AG09319 (cell line): ENCODE data around the gene KDM6A.
"Not testable (repeated sequence)": the region's sequence is repeated elsewhere in the genome, so short reads cannot be mapped to it uniquely, and the experiment has no call there.

ENCODE experiments used
- DNase-seq: peaks from one replicate; pipeline ENCODE4 v3.0.0-alpha.2; 2010; ENCODE audit warnings: low read depth; ENCODE audit errors: extremely low read depth
- CTCF ChIP-seq: IDR thresholded peaks from 2 replicates; pipeline ENCODE4 v1.5.1; 2011; ENCODE audit warnings: low read depth, mild to moderate bottlenecking, inconsistent platforms, low read length, moderate library complexity

The KDM6A gene

GRCh38 chrX:44935172-44935571 is 62.2 kb downstream of the KDM6A start:
- no peak for DNase-seq
- TF ChIP-seq CTCF = no peak

GRCh38 chrX:44935640-44936039 is 62.7 kb downstream of the KDM6A start:
- TF ChIP-seq CTCF = no peak
- DNase-seq = no peak

GRCh38 chrX:44937606-44938005 is 64.6 kb downstream of the KDM6A start:
- no peak for DNase-seq
- TF ChIP-seq CTCF = no peak

GRCh38 chrX:44938111-44938510 is 65.1 kb downstream of the KDM6A start:
- no peak for DNase-seq
- no peak for TF ChIP-seq CTCF

GRCh38 chrX:44940541-44940940 is 67.6 kb downstream of the KDM6A start:
- not testable (repeated sequence) for DNase-seq

- DNase-seq = no peak
- no peak for TF ChIP-seq CTCF
Measured at GRCh38 chrX:44943007-44943406, 70.0 kb downstream of the KDM6A start.

GRCh38 chrX:44944894-44945293 is 71.9 kb downstream of the KDM6A start:
- no peak for TF ChIP-seq CTCF
- no peak for DNase-seq

- no peak for DNase-seq
- TF ChIP-seq CTCF = no peak
Measured at GRCh38 chrX:44945736-44946135, 72.7 kb downstream of the KDM6A start.
